ENCODE measurements around the gene ITGB3BP. TPM values are rescaled to one million over a fixed set of nuclear protein-coding genes. Genes with fewer than 3 reads are reported as not detected.
A peak's percentile ranks its signal among the peaks of the same experiment; 100 is the strongest.

Gene ITGB3BP
- total RNA-seq, 2 experiments from 2014 or later, result 58.7 to 70.3 TPM

GRCh38 chr1:63537940-63538339 lies 14.9 kb upstream of the ITGB3BP start:
- Mint-ChIP-seq H3K27ac (no peak overlapping the region), H3K4me1 (no peaks in the 10 kb centered on the region), H3K4me3 (no peak overlapping the region), H3K36me3 (ENCODE audit: low read depth) (peaks cover 3% of the 10 kb centered on the region), H3K27me3 (no peaks in the 10 kb centered on the region), H3K9me3 (no peaks in the 10 kb centered on the region)
- DNase-seq, result no peak
- CTCF ChIA-PET, result interaction anchor here (0.7 kb wide), 1 partner anchor 1290 kb away, joined by 3 read pairs; no protein-coding TSS in a partner anchor
- POLR2A ChIA-PET, result no interaction called here

GRCh38 chr1:63537006-63537405 lies 14.0 kb upstream of the ITGB3BP start:
- ChIA-PET POLR2A (no interaction called here), CTCF (no interaction called here)
- H3K27ac Mint-ChIP-seq, result no peak overlapping the region
- peaks cover 3% of the 10 kb centered on the region for H3K36me3 Mint-ChIP-seq (ENCODE audit: low read depth)
- DNase-seq, result no peak
- H3K4me3 Mint-ChIP-seq, result no peak overlapping the region
- no peaks in the 10 kb centered on the region for H3K4me1 Mint-ChIP-seq
- no peaks in the 10 kb centered on the region for H3K27me3 Mint-ChIP-seq
- H3K9me3 Mint-ChIP-seq, result no peaks in the 10 kb centered on the region

- H3K4me1 Mint-ChIP-seq, result no peaks in the 10 kb centered on the region
- ChIA-PET CTCF (no interaction called here), POLR2A (no interaction called here)
- no peaks in the 10 kb centered on the region for H3K27me3 Mint-ChIP-seq
- H3K9me3 Mint-ChIP-seq, result no peaks in the 10 kb centered on the region
- H3K27ac Mint-ChIP-seq, result no peak overlapping the region
- H3K36me3 Mint-ChIP-seq (ENCODE audit: low read depth), result peaks cover 3% of the 10 kb centered on the region
- no peak for DNase-seq
- H3K4me3 Mint-ChIP-seq, result no peak overlapping the region
Observed at GRCh38 chr1:63534406-63534805, 11.4 kb upstream of the ITGB3BP start.

DNA sequence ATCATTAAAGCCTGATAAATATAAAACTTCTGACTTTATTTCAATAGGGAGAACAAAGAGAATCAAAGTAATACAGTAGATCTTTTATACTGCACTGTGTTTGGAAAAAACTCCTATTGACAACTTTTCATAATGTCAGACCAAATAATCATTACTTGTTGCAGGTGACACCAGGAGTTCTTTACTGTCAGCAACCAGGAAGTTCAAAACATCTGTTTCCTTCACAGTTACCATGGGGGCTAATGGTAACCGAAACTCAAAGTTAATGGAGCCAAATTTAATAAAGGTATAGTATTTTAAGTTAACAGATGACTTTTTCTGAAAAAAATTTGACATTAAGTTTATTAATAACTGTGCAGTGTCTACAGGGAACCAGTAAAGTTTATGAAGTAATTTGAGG lies 10.9 kb upstream of the ITGB3BP start:
- Mint-ChIP-seq H3K4me1 (no peaks in the 10 kb centered on the region), H3K4me3 (no peak overlapping the region), H3K36me3 (ENCODE audit: low read depth) (peaks cover 3% of the 10 kb centered on the region), H3K27ac (no peak overlapping the region), H3K27me3 (no peaks in the 10 kb centered on the region), H3K9me3 (no peaks in the 10 kb centered on the region)
- ChIA-PET CTCF (no interaction called here), POLR2A (no interaction called here)
- DNase-seq, result no peak

GRCh38 chr1:63532727-63533126 lies 9.7 kb upstream of the ITGB3BP start:
- Mint-ChIP-seq H3K36me3 (ENCODE audit: low read depth) (peaks cover 6% of the 10 kb centered on the region), H3K4me3 (no peak overlapping the region), H3K9me3 (no peaks in the 10 kb centered on the region), H3K27ac (no peak overlapping the region), H3K27me3 (no peaks in the 10 kb centered on the region), H3K4me1 (no peaks in the 10 kb centered on the region)
- ChIA-PET CTCF (no interaction called here), POLR2A (no interaction called here)
- no peak for DNase-seq

GRCh38 chr1:63524201-63524600 lies 1.2 kb upstream of the ITGB3BP start:
- DNase-seq, result peak; percentile 6
- H3K27me3 Mint-ChIP-seq, result no peaks in the 10 kb centered on the region
- H3K4me1 Mint-ChIP-seq, result peaks cover 36% of the 10 kb centered on the region
- peak overlapping the region; percentile 87 for H3K4me3 Mint-ChIP-seq
- ChIA-PET POLR2A (no interaction called here), CTCF (interaction anchor here (1.0 kb wide), 1 partner anchor 148 kb away, joined by 3 read pairs; no protein-coding TSS in a partner anchor)
- no peaks in the 10 kb centered on the region for H3K9me3 Mint-ChIP-seq
- peak overlapping the region; percentile 95 for H3K27ac Mint-ChIP-seq
- peaks cover 3% of the 10 kb centered on the region for H3K36me3 Mint-ChIP-seq (ENCODE audit: low read depth)

DNA sequence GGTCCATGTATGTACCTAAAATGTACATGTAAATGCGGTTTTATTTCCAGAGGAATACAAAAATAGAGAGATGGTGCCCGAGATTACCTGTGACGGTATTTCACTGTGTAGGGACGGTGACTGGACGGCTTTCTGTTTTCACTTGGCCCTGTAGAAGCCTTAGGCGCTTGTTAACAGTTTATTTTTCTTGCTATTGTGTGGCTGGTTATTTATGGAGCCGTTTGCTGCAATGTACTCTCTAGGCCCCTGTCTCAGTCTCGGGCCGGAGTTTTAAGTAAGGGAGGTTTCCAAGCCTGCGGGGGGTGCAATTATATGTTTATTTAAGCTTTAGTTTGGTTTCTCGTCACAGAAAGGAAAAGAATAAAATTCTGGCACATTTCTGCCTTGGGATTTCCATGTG lies 713 bp upstream of the ITGB3BP start:
- Mint-ChIP-seq H3K27me3 (no peaks in the 10 kb centered on the region), H3K36me3 (ENCODE audit: low read depth) (peaks cover 3% of the 10 kb centered on the region), H3K4me1 (peaks cover 36% of the 10 kb centered on the region), H3K4me3 (peak overlapping the region; percentile 87), H3K9me3 (no peaks in the 10 kb centered on the region), H3K27ac (peak overlapping the region; percentile 95)
- POLR2A ChIA-PET, result no interaction called here
- CTCF ChIA-PET, result interaction anchor here (1.0 kb wide), 1 partner anchor 147 kb away, joined by 3 read pairs; no protein-coding TSS in a partner anchor
- DNase-seq, result no peak

DNA sequence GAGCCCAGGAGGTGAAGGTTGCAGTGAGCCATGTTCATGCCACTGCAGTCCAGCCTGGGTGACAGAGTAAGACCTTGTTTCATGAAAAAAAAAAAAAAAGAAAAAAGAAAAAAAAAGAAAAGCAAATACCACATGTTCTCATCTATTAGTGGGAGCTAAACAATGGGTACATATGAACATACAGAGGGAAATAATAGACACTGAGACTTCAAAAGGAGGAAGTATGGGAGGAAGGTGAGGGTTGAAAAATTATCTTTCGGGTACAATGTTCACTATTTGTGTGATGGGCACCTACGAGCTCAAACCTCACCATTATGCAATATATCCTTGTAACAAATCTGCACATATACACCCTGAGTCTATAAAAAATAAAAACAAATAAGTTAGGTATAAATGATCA lies 6.4 kb downstream of the ITGB3BP start:
- Mint-ChIP-seq H3K4me3 (no peak overlapping the region), H3K9me3 (no peaks in the 10 kb centered on the region), H3K27me3 (no peaks in the 10 kb centered on the region), H3K4me1 (peaks cover 16% of the 10 kb centered on the region), H3K36me3 (ENCODE audit: low read depth) (peaks cover 6% of the 10 kb centered on the region), H3K27ac (no peak overlapping the region)
- POLR2A ChIA-PET, result no interaction called here
- CTCF ChIA-PET, result interaction anchor here (0.6 kb wide), 1 partner anchor 105 kb away, joined by 4 read pairs; no protein-coding TSS in a partner anchor
- DNase-seq, result no peak

GRCh38 chr1:63512584-63512983 lies 10.4 kb downstream of the ITGB3BP start:
- H3K9me3 Mint-ChIP-seq, result no peaks in the 10 kb centered on the region
- DNase-seq, result no peak
- H3K4me1 Mint-ChIP-seq, result no peaks in the 10 kb centered on the region
- POLR2A ChIA-PET, result no interaction called here
- H3K27ac Mint-ChIP-seq, result no peak overlapping the region
- no peaks in the 10 kb centered on the region for H3K27me3 Mint-ChIP-seq
- H3K36me3 Mint-ChIP-seq (ENCODE audit: low read depth), result peaks cover 10% of the 10 kb centered on the region
- H3K4me3 Mint-ChIP-seq, result no peak overlapping the region
- CTCF ChIA-PET, result no interaction called here

DNA sequence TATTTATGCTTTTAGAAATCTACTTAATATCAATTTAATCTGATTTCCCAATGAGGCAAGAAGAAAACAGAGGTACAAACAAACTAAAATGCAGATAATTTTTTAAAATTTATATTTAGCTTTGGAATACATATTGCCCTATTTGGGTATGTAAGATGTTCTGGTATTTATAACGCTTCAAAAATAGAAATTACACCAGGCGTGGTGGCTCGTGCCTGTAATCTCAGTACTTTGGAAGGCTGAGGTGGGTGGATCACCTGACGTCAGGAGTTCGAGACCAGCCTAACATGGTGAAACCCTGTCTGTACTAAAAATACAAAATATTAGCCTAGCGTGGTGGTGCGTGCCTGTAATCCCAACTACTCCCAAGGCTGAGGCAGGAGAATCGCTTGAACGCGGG lies 13.3 kb downstream of the ITGB3BP start:
- peaks cover 31% of the 10 kb centered on the region for H3K36me3 Mint-ChIP-seq (ENCODE audit: low read depth)
- H3K9me3 Mint-ChIP-seq, result peaks cover 3% of the 10 kb centered on the region
- H3K4me3 Mint-ChIP-seq, result no peak overlapping the region
- POLR2A ChIA-PET, result no interaction called here
- CTCF ChIA-PET, result no interaction called here
- no peak overlapping the region for H3K27ac Mint-ChIP-seq
- no peaks in the 10 kb centered on the region for H3K27me3 Mint-ChIP-seq
- no peak for DNase-seq
- no peaks in the 10 kb centered on the region for H3K4me1 Mint-ChIP-seq

- H3K9me3 Mint-ChIP-seq, result peaks cover 5% of the 10 kb centered on the region
- no peak overlapping the region for H3K27ac Mint-ChIP-seq
- CTCF ChIA-PET, result interaction anchor here (0.6 kb wide), 1 partner anchor 50 kb away, joined by 8 read pairs; no protein-coding TSS in a partner anchor
- no peaks in the 10 kb centered on the region for H3K27me3 Mint-ChIP-seq
- POLR2A ChIA-PET, result no interaction called here
- no peak overlapping the region for H3K4me3 Mint-ChIP-seq
- DNase-seq, result no peak
- no peaks in the 10 kb centered on the region for H3K4me1 Mint-ChIP-seq
- peaks cover 38% of the 10 kb centered on the region for H3K36me3 Mint-ChIP-seq (ENCODE audit: low read depth)
Observed at GRCh38 chr1:63506782-63507181, 16.2 kb downstream of the ITGB3BP start.

DNA sequence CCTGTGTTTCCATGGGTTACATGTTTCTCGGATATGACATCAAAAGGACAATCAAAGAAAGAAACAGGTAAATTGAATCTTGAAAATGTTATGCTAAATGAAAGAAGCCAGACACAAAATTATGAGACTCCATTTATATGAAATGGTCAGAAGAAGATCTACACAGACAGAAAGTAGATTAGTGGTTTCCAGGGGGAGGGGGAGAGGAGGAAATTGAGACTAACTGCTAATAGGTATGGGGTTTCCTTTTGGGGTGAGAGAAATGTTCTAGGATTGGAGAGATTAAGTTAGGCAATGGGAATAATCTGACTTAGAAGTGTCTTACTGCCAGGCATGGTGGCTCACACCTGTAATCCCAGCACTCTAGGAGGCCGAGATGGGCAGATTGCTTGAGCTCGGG lies 21.8 kb downstream of the ITGB3BP start:
- no peak for DNase-seq
- POLR2A ChIA-PET, result no interaction called here
- Mint-ChIP-seq H3K27me3 (no peaks in the 10 kb centered on the region), H3K27ac (no peak overlapping the region), H3K36me3 (ENCODE audit: low read depth) (peaks cover 39% of the 10 kb centered on the region), H3K4me1 (peaks cover 4% of the 10 kb centered on the region), H3K4me3 (no peak overlapping the region), H3K9me3 (peaks cover 2% of the 10 kb centered on the region)
- CTCF ChIA-PET, result no interaction called here

- Mint-ChIP-seq H3K27ac (no peak overlapping the region), H3K27me3 (no peaks in the 10 kb centered on the region), H3K9me3 (peaks cover 2% of the 10 kb centered on the region), H3K4me3 (no peak overlapping the region), H3K4me1 (peaks cover 4% of the 10 kb centered on the region), H3K36me3 (ENCODE audit: low read depth) (peaks cover 23% of the 10 kb centered on the region)
- CTCF ChIA-PET, result no interaction called here
- no peak for DNase-seq
- POLR2A ChIA-PET, result no interaction called here
Observed at GRCh38 chr1:63498106-63498505, 24.9 kb downstream of the ITGB3BP start.

GRCh38 chr1:63497577-63497976 lies 25.4 kb downstream of the ITGB3BP start:
- H3K27ac Mint-ChIP-seq, result no peak overlapping the region
- peaks cover 4% of the 10 kb centered on the region for H3K4me1 Mint-ChIP-seq
- DNase-seq, result no peak
- no peaks in the 10 kb centered on the region for H3K27me3 Mint-ChIP-seq
- no peak overlapping the region for H3K4me3 Mint-ChIP-seq
- peaks cover 23% of the 10 kb centered on the region for H3K36me3 Mint-ChIP-seq (ENCODE audit: low read depth)
- peaks cover 2% of the 10 kb centered on the region for H3K9me3 Mint-ChIP-seq
- POLR2A ChIA-PET, result no interaction called here
- CTCF ChIA-PET, result no interaction called here
